Natural killer cell (primary cell): Measurements from ENCODE around the gene ZNF775. TPM values are rescaled to one million over a fixed set of nuclear protein-coding genes. Genes with fewer than 3 reads are reported as not detected.
A peak's percentile ranks its signal among the peaks of the same experiment; 100 is the strongest.

Experiments used
- ATAC-seq, 3 donors: fragments of 150-1000 bp in 2 of 3; fragments of 200-7000 bp in 1 of 3; cut with Tn5 transposase; 1 replicate in 1 of 3; 2 replicates in 2 of 3; pipeline ENCODE4 v1.10.0; 2021; ENCODE audit warnings: mild to moderate bottlenecking in 2 of 3, moderate library complexity in 2 of 3
- DNase-seq, 2 donors: peaks; one replicate each; pipeline versions ENCODE4 v3.0.0 to v3.0.0-alpha.2; 2013 to 2021; ENCODE audit warnings: mixed read lengths in 1 of 2
- H3K27ac ChIP-seq: one replicate; pipeline ENCODE4 v1.5.1; 2013; ENCODE audit warnings: mild to moderate bottlenecking, low read length
- H3K27me3 ChIP-seq: one replicate; pipeline ENCODE4 v1.6.1; 2013; ENCODE audit warnings: low read length; ENCODE audit not compliant: control insufficient read depth, insufficient read depth
- H3K36me3 ChIP-seq: one replicate; pipeline ENCODE4 v1.6.1; 2013; ENCODE audit warnings: low read length; ENCODE audit not compliant: control insufficient read depth, insufficient read depth
- H3K4me1 ChIP-seq: one replicate; pipeline ENCODE4 v1.6.1; 2013; ENCODE audit warnings: low read length; ENCODE audit not compliant: control insufficient read depth, insufficient read depth
- H3K4me3 ChIP-seq: one replicate; pipeline ENCODE4 v1.5.1; 2013; ENCODE audit warnings: low read length
- H3K9me3 ChIP-seq: one replicate; pipeline ENCODE4 v1.6.1; 2013; ENCODE audit warnings: low read length; ENCODE audit not compliant: control insufficient read depth, insufficient read depth
- H3K27ac Mint-ChIP-seq, 2 donors: one replicate each; pipeline ENCODE4 v1.8.0; 2022; ENCODE audit warnings: mild to moderate bottlenecking in 2 of 2, mixed read lengths in 2 of 2, moderate library complexity in 1 of 2
- H3K27me3 Mint-ChIP-seq, 2 donors: one replicate each; pipeline ENCODE4 v1.8.0; 2022; ENCODE audit warnings: low read depth in 2 of 2, mixed read lengths in 2 of 2
- H3K36me3 Mint-ChIP-seq: one replicate; pipeline ENCODE4 v1.8.0; 2022; ENCODE audit warnings: mixed read lengths
- H3K4me1 Mint-ChIP-seq, 2 donors: one replicate each; pipeline ENCODE4 v1.8.0; 2022; ENCODE audit warnings: mixed read lengths in 2 of 2
- H3K4me3 Mint-ChIP-seq: one replicate; pipeline ENCODE4 v1.8.0; 2022; ENCODE audit warnings: mild to moderate bottlenecking, moderate library complexity, mixed read lengths
- H3K9me3 Mint-ChIP-seq, 2 donors: one replicate each; pipeline ENCODE4 v1.8.0; 2022; ENCODE audit warnings: mixed read lengths in 2 of 2
- WGBS: methylation state at CpG from one replicate; pipeline ENCODE4 v1.1.7; 2013; ENCODE audit warnings: missing lambda C conversion rate; ENCODE audit not compliant: insufficient coverage; 5-methylcytosine and 5-hydroxymethylcytosine counted together
- intact Hi-C: fragments of 100-400 bp; cut with micrococcal nuclease; formaldehyde crosslinking; loops from one replicate; pipeline ENCODE4 v1.14.2; 2022
- total RNA-seq, 4 donors: library from RNA; stranded (reverse); fragments of 120-200 nt in 1 of 4; gene quantifications; one replicate each; pipeline versions ENCODE4 v1.2.3 to v1.2.4, GENCODE V29; 2013 to 2022
- TF ChIP-seq, protein P1 (sequence below): fragments of 200-600 bp; IDR thresholded peaks from one replicate; pipeline ENCODE4 v1.8.0; 2022; ENCODE audit warnings: antibody characterized with exemption

ZNF775 gene
- total RNA-seq, 3 donors from 2014 or later (not counting 1 experiment from before 2014, with no cell fraction given), result 1.3 to 2.7 (median 1.6) TPM

GRCh38 chr7:150380463-150380862 is 1.3 kb downstream of the ZNF775 start:
- no peaks in the 10 kb centered on the region for H3K36me3 ChIP-seq
- H3K4me1 ChIP-seq, result peaks cover 28% of the 10 kb centered on the region
- H3K4me3 ChIP-seq, result no peak overlapping the region
- no peaks in the 10 kb centered on the region for H3K9me3 ChIP-seq
- 74% methylated on average over 11 of the region's 11 CpGs for WGBS
- ATAC-seq (no peak), DNase-seq (no peak)
- intact Hi-C loops, result no loop called here
- H3K27me3 Mint-ChIP-seq, result no peaks in the 10 kb centered on the region
- no peaks in the 10 kb centered on the region for H3K36me3 Mint-ChIP-seq
- no peaks in the 10 kb centered on the region for H3K9me3 Mint-ChIP-seq
- TF ChIP-seq, protein P1, sequence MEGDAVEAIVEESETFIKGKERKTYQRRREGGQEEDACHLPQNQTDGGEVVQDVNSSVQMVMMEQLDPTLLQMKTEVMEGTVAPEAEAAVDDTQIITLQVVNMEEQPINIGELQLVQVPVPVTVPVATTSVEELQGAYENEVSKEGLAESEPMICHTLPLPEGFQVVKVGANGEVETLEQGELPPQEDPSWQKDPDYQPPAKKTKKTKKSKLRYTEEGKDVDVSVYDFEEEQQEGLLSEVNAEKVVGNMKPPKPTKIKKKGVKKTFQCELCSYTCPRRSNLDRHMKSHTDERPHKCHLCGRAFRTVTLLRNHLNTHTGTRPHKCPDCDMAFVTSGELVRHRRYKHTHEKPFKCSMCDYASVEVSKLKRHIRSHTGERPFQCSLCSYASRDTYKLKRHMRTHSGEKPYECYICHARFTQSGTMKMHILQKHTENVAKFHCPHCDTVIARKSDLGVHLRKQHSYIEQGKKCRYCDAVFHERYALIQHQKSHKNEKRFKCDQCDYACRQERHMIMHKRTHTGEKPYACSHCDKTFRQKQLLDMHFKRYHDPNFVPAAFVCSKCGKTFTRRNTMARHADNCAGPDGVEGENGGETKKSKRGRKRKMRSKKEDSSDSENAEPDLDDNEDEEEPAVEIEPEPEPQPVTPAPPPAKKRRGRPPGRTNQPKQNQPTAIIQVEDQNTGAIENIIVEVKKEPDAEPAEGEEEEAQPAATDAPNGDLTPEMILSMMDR, result no peak
- H3K27ac Mint-ChIP-seq, result peak overlapping the region; percentile 67 to 71
- peaks cover 31% of the 10 kb centered on the region in 2 donors for H3K4me1 Mint-ChIP-seq
- no peaks in the 10 kb centered on the region for H3K27me3 ChIP-seq
- peak overlapping the region; percentile 92 for H3K4me3 Mint-ChIP-seq
- H3K27ac ChIP-seq, result no peak overlapping the region

- no peak overlapping the region for H3K4me3 Mint-ChIP-seq
- ATAC-seq, result no peak
Observed at GRCh38 chr7:150381096-150381495, 2.0 kb downstream of the ZNF775 start.

DNA sequence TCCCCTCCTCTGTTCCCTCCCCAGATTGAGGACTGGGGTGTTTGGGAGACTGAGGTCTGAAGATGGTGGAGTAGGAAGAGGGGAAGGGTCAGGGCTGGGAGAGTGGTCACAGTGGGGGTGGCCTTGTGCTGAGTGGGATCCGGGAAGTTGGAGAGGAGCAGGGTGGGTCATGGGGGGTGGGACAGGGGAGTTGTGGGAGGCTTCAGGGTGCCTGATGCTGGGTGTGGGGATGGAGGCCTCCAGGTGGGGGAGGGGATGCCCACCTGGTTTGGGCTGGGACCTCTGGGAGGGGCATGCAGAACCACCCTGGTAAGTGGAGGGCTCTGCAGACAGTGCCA is 2.6 kb downstream of the ZNF775 start:
- H3K4me1 ChIP-seq, result peaks cover 28% of the 10 kb centered on the region
- H3K27ac ChIP-seq, result no peak overlapping the region
- Mint-ChIP-seq H3K4me1 (peaks cover 31% of the 10 kb centered on the region in 2 donors), H3K36me3 (no peaks in the 10 kb centered on the region), H3K27ac (no peak overlapping the region), H3K9me3 (no peaks in the 10 kb centered on the region), H3K4me3 (no peak overlapping the region), H3K27me3 (no peaks in the 10 kb centered on the region)
- ATAC-seq (no peak), DNase-seq (no peak)
- TF ChIP-seq, protein P1, result no peak
- WGBS, result 100% methylated on average over 1 of the region's 1 CpG
- intact Hi-C loops, result no loop called here
- H3K9me3 ChIP-seq, result no peaks in the 10 kb centered on the region
- H3K36me3 ChIP-seq, result no peaks in the 10 kb centered on the region
- H3K4me3 ChIP-seq, result no peak overlapping the region
- no peaks in the 10 kb centered on the region for H3K27me3 ChIP-seq

More at GRCh38 chr7:150381096-150381495, 2.0 kb downstream of the ZNF775 start:
- H3K27me3 Mint-ChIP-seq, result no peaks in the 10 kb centered on the region
- no peak overlapping the region for H3K27ac Mint-ChIP-seq
- Histone ChIP-seq H3K36me3 (no peaks in the 10 kb centered on the region), H3K27ac (no peak overlapping the region), H3K27me3 (no peaks in the 10 kb centered on the region), H3K4me1 (peaks cover 28% of the 10 kb centered on the region), H3K4me3 (no peak overlapping the region), H3K9me3 (no peaks in the 10 kb centered on the region)
- no peak for DNase-seq
- no peaks in the 10 kb centered on the region for H3K36me3 Mint-ChIP-seq
- peaks cover 31% of the 10 kb centered on the region in 2 donors for H3K4me1 Mint-ChIP-seq
- intact Hi-C loops, result no loop called here
- WGBS, result 96% methylated on average over 9 of the region's 9 CpGs
- no peaks in the 10 kb centered on the region for H3K9me3 Mint-ChIP-seq
- TF ChIP-seq, protein P1, result no peak

- 93% methylated on average over 20 of the region's 20 CpGs for WGBS
- Mint-ChIP-seq H3K9me3 (no peaks in the 10 kb centered on the region), H3K27ac (no peak overlapping the region), H3K27me3 (no peaks in the 10 kb centered on the region), H3K4me1 (peaks cover 31% of the 10 kb centered on the region in 2 donors), H3K4me3 (no peak overlapping the region), H3K36me3 (no peaks in the 10 kb centered on the region)
- Histone ChIP-seq H3K27me3 (no peaks in the 10 kb centered on the region), H3K36me3 (no peaks in the 10 kb centered on the region), H3K4me3 (no peak overlapping the region), H3K4me1 (peaks cover 28% of the 10 kb centered on the region), H3K27ac (no peak overlapping the region), H3K9me3 (no peaks in the 10 kb centered on the region)
- TF ChIP-seq, protein P1, result no peak
- no peak for ATAC-seq
- no peak for DNase-seq
- intact Hi-C loops, result no loop called here
Observed at GRCh38 chr7:150382123-150382843, 3.2 kb downstream of the ZNF775 start.
